K562 (cell line): ENCODE data around the gene LBX1. TPM values are rescaled to one million over a fixed set of nuclear protein-coding genes. Genes with fewer than 3 reads are reported as not detected.

Experiments used
- polyA plus RNA-seq, 8 experiments: library from polyadenylated mRNA; depleted of rRNA in 4 of 8; stranded (reverse) in 5 of 8; unstranded in 3 of 8; fragments of >200 nt; fragmentation: Nextera tagmentation in 2 of 8; fragmentation: Illumina TruSeq in 1 of 8; extraction: Ambion mirVana in 2 of 8; extraction: Trizol in 1 of 8; gene quantifications; 2 replicates each; pipeline versions ENCODE4 v1.2.1 to v1.2.3, GENCODE V29; 2011 to 2014; ENCODE audit warnings: inconsistent platforms in 1 of 8, missing spikeins in 1 of 8
- total RNA-seq, 7 experiments: library from RNA; depleted of rRNA in 6 of 7; stranded (reverse); fragments of >200 nt in 6 of 7; fragmentation: Illumina TruSeq in 2 of 7; extraction: Trizol in 2 of 7; gene quantifications; 2 replicates each; pipeline versions ENCODE4 v1.2.1 to v1.2.3, GENCODE V29; 2011 to 2021; ENCODE audit warnings: low replicate concordance in 1 of 7
- TF ChIP-seq, protein P1 (sequence below): fragments of 200-600 bp; sonication (generic); IDR thresholded peaks from one replicate; pipeline ENCODE4 v1.6.1; 2012; ENCODE audit warnings: mild to moderate bottlenecking, low read depth, low read length, inconsistent platforms

LBX1 gene
- total and polyA plus RNA-seq, 9 of the 15 experiments (the other 6 are each of a cell fraction or from before 2014, with no cell fraction given): not detected

DNA sequence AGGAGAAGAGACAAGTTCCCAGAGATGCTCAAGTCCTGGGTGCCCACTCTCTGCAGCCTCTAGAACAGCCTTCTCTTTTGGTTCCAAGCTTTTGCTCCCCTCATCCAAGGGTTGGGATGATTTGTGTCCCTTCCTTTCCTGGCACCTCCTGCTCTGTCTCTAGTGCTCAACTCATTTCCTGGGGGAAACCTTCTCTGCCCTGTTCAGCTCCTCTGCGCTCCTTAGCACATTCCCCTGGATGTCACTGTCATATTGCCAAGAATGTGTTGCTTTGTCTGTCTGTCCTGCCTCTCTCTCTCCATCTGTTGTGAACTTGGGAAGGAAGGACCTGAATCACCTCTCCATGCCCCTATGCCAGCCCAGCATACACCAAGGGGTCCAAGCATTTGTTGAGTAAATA lies 5.1 kb upstream of the LBX1 start (continued):
- TF ChIP-seq, protein P1, sequence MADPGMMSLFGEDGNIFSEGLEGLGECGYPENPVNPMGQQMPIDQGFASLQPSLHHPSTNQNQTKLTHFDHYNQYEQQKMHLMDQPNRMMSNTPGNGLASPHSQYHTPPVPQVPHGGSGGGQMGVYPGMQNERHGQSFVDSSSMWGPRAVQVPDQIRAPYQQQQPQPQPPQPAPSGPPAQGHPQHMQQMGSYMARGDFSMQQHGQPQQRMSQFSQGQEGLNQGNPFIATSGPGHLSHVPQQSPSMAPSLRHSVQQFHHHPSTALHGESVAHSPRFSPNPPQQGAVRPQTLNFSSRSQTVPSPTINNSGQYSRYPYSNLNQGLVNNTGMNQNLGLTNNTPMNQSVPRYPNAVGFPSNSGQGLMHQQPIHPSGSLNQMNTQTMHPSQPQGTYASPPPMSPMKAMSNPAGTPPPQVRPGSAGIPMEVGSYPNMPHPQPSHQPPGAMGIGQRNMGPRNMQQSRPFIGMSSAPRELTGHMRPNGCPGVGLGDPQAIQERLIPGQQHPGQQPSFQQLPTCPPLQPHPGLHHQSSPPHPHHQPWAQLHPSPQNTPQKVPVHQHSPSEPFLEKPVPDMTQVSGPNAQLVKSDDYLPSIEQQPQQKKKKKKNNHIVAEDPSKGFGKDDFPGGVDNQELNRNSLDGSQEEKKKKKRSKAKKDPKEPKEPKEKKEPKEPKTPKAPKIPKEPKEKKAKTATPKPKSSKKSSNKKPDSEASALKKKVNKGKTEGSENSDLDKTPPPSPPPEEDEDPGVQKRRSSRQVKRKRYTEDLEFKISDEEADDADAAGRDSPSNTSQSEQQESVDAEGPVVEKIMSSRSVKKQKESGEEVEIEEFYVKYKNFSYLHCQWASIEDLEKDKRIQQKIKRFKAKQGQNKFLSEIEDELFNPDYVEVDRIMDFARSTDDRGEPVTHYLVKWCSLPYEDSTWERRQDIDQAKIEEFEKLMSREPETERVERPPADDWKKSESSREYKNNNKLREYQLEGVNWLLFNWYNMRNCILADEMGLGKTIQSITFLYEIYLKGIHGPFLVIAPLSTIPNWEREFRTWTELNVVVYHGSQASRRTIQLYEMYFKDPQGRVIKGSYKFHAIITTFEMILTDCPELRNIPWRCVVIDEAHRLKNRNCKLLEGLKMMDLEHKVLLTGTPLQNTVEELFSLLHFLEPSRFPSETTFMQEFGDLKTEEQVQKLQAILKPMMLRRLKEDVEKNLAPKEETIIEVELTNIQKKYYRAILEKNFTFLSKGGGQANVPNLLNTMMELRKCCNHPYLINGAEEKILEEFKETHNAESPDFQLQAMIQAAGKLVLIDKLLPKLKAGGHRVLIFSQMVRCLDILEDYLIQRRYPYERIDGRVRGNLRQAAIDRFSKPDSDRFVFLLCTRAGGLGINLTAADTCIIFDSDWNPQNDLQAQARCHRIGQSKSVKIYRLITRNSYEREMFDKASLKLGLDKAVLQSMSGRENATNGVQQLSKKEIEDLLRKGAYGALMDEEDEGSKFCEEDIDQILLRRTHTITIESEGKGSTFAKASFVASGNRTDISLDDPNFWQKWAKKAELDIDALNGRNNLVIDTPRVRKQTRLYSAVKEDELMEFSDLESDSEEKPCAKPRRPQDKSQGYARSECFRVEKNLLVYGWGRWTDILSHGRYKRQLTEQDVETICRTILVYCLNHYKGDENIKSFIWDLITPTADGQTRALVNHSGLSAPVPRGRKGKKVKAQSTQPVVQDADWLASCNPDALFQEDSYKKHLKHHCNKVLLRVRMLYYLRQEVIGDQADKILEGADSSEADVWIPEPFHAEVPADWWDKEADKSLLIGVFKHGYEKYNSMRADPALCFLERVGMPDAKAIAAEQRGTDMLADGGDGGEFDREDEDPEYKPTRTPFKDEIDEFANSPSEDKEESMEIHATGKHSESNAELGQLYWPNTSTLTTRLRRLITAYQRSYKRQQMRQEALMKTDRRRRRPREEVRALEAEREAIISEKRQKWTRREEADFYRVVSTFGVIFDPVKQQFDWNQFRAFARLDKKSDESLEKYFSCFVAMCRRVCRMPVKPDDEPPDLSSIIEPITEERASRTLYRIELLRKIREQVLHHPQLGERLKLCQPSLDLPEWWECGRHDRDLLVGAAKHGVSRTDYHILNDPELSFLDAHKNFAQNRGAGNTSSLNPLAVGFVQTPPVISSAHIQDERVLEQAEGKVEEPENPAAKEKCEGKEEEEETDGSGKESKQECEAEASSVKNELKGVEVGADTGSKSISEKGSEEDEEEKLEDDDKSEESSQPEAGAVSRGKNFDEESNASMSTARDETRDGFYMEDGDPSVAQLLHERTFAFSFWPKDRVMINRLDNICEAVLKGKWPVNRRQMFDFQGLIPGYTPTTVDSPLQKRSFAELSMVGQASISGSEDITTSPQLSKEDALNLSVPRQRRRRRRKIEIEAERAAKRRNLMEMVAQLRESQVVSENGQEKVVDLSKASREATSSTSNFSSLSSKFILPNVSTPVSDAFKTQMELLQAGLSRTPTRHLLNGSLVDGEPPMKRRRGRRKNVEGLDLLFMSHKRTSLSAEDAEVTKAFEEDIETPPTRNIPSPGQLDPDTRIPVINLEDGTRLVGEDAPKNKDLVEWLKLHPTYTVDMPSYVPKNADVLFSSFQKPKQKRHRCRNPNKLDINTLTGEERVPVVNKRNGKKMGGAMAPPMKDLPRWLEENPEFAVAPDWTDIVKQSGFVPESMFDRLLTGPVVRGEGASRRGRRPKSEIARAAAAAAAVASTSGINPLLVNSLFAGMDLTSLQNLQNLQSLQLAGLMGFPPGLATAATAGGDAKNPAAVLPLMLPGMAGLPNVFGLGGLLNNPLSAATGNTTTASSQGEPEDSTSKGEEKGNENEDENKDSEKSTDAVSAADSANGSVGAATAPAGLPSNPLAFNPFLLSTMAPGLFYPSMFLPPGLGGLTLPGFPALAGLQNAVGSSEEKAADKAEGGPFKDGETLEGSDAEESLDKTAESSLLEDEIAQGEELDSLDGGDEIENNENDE: no peak
